Measurements from ENCODE around the gene RAD51AP2.
"Not testable (repeated sequence)": the region's sequence is repeated elsewhere in the genome, so short reads cannot be mapped to it uniquely, and the experiment has no call there.

Gene RAD51AP2

DNA sequence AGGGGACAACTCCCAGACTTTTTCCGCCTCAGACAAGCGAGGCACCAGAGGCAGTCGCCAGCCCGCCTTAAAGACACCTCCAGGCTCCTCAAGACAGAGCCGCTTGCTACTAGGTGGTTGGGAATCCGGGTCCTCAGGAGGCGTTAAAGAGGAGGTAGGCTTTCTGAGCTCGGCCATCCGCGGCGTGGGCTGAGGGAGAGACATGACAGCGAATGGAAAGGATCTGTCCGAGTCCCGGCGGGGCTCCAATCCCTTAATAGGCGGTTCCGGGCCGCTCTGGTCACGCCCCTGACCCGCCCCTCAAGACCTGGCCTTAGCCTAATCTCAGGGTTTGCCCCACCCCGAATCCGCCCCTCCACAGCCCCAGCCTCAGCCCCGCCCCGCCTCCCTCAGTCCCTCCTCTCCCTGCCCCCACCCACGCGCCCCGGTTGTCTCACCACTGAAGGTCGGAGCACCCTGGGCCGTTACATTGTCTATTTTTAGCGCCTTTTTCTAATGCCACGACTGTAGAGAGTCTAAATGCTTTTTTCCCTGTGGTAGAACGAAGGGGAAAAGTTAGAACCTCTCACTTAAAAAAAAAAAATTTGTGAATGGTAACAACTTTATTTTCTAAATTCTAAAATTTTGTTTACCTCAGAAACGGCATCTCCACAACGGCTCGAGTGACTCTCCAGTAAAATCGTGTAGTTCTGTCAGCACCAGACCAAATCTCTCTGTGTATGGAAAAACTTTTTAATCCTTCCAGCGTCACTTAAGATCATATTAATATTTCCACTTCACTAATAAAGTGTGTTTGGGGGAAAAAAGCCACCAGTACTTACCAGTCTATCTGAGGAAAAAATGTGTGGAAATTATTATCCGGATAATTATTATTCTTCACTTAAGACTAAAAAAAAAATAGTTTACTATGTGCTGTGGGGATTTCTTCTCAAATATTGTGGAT lies at the start of gene RAD51AP2:
Gene RAD51AP2 (minus strand): TSS at position 229 of the 943 bp plus-strand sequence. CDS start 25 bp downstream, at position 204.
- Histone ChIP-seq H3K4me3 (peak within 1 kb of the TSS; percentile 64), H3K4me1 (peaks cover 6% of the 10 kb centered on the region), H3K9ac (peak within 1 kb of the TSS; percentile 77), H3K27ac (peak within 1 kb of the TSS; percentile 44; the same call in 1 of the 2 replicates), H3K4me2 (peak within 1 kb of the TSS; percentile 78), H3K9me3 (no peaks in the 10 kb centered on the region), H4K20me1 (no peaks in the 10 kb centered on the region), H3K27me3 (no peaks in the 10 kb centered on the region), H3K36me3 (no peaks in the 10 kb centered on the region)
- no peak for TF ChIP-seq Cebpa-rat (IDR thresholded peaks at IDR 0.05)

DNA sequence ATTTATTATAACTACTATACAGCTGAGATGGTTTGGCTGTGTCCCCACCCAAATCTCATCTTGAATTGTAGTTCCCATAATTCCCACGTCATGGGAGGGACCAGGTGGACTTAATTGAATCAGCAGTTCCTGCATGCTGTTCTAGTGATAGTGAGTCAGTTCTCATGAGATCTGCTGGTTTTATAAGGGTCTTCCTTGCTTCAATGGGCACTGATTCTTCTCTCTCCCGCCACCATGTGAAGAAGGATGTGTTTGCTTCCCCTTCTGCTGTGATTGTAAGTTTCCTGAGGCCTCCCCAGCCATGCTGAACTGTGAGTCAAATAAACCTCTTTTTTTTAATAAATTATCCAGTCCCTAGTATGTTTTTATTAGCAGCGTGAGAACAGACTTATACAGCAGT lies 47.5 kb upstream of the RAD51AP2 start:
- not testable (repeated sequence) for H3K9me3 ChIP-seq, H3K36me3 ChIP-seq, H4K20me1 ChIP-seq, H3K27ac ChIP-seq, H3K4me2 ChIP-seq, H3K9ac ChIP-seq, H3K27me3 ChIP-seq, H3K4me3 ChIP-seq, H3K4me1 ChIP-seq

DNA sequence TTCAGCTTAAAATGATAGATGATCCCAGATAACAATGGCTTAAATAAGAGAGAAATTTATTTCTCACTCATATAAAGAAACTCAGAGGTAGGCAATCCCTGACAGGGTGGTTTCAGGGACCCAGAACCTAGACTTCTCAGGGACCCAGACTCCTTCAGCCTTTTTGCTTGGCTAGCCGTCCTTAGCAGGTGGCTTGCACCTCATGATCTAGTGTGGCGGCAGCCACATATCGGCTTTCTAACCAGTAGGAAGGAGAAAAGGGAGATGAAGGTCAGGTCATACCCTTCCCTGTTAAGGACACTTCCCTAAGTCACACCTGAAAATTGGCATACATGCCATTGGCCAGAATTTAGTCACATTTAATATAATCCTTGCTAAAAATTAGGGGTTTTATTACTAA lies 40.6 kb upstream of the RAD51AP2 start:
- H3K4me1 ChIP-seq: peaks cover 7% of the 10 kb centered on the region
- no peak overlapping the region for H3K27ac ChIP-seq
- no peaks in the 10 kb centered on the region for H4K20me1 ChIP-seq
- H3K27me3 ChIP-seq: no peaks in the 10 kb centered on the region
- no peak overlapping the region for H3K4me3 ChIP-seq
- no peak overlapping the region for H3K9ac ChIP-seq
- no peak for TF ChIP-seq Cebpa-rat (IDR thresholded peaks at IDR 0.05)
- no peaks in the 10 kb centered on the region for H3K36me3 ChIP-seq
- no peak overlapping the region for H3K4me2 ChIP-seq
- no peaks in the 10 kb centered on the region for H3K9me3 ChIP-seq

DNA sequence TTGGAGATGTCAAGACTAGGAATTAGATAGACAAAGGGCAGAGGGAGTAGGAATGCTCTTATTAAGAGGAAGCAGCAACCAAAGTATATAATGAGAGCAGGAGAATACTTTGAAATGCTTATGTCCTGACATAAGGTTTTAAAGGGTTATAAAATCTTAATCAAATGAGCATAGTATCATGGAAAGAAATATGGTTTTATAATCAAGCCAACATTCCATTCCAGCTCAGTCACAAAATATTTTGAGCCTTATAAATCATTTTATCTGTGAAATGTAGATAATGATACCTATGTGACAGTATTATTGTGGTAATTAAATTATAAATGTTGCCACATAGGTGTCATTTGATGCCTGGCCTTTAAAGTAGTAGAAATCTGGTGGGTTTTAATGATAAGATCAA lies 39.8 kb upstream of the RAD51AP2 start:
- TF ChIP-seq Cebpa-rat (IDR thresholded peaks at IDR 0.05): no peak
- H3K4me2 ChIP-seq: no peak overlapping the region
- H4K20me1 ChIP-seq: no peaks in the 10 kb centered on the region
- H3K9me3 ChIP-seq: no peaks in the 10 kb centered on the region
- no peak overlapping the region for H3K4me3 ChIP-seq
- H3K9ac ChIP-seq: no peak overlapping the region
- H3K27ac ChIP-seq: no peak overlapping the region
- H3K4me1 ChIP-seq: peaks cover 7% of the 10 kb centered on the region
- H3K27me3 ChIP-seq: no peaks in the 10 kb centered on the region
- H3K36me3 ChIP-seq: no peaks in the 10 kb centered on the region

DNA sequence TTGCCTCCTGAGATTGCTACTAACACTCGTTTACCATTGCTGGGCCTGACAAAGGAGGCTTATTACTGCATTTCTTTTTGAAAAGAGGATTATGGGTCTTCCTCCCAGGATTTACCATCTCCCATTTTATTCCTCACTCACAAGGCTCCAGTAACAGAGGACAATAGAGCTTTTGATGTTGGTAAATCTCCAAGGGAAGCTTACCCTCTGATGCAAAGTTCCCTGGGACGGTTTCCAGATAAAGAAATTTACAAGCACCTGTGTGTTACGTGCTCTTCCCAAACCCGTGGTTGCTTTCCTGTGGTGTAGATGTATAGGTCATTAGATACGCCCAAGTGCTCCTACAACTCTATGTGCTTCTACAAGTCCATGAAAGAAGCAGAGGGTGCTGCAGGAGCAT lies 39.4 kb upstream of the RAD51AP2 start:
- Histone ChIP-seq H3K9me3 (no peaks in the 10 kb centered on the region), H3K27me3 (no peaks in the 10 kb centered on the region), H3K4me3 (no peak overlapping the region), H4K20me1 (no peaks in the 10 kb centered on the region), H3K9ac (no peak overlapping the region), H3K4me2 (no peak overlapping the region), H3K27ac (no peak overlapping the region), H3K4me1 (peaks cover 2% of the 10 kb centered on the region), H3K36me3 (no peaks in the 10 kb centered on the region)
- TF ChIP-seq Cebpa-rat (IDR thresholded peaks at IDR 0.05): no peak

DNA sequence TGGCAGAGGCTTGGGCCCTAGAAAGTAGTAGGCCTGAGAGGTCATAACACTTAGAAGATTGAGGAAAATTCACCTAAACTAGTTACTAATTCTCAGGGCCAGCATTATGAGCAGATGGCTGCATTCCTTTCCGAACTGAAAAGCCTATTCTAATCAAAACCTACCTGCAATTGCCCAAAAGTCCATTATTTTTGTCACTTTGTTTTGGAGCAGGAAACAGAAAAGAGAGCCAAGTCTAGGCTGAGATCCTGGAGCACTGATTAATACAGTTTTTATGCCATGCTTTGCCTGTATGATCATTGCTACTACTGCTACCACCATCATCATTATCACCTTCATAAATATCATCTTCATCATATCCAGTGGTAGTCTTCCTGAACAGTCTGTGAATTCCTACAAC lies 36.9 kb upstream of the RAD51AP2 start:
- Histone ChIP-seq H3K4me2 (no peak overlapping the region), H3K9ac (no peak overlapping the region), H4K20me1 (no peaks in the 10 kb centered on the region), H3K36me3 (no peaks in the 10 kb centered on the region), H3K4me3 (no peak overlapping the region), H3K4me1 (no peaks in the 10 kb centered on the region), H3K9me3 (no peaks in the 10 kb centered on the region), H3K27ac (no peak overlapping the region), H3K27me3 (no peaks in the 10 kb centered on the region)
- no peak for TF ChIP-seq Cebpa-rat (IDR thresholded peaks at IDR 0.05)

DNA sequence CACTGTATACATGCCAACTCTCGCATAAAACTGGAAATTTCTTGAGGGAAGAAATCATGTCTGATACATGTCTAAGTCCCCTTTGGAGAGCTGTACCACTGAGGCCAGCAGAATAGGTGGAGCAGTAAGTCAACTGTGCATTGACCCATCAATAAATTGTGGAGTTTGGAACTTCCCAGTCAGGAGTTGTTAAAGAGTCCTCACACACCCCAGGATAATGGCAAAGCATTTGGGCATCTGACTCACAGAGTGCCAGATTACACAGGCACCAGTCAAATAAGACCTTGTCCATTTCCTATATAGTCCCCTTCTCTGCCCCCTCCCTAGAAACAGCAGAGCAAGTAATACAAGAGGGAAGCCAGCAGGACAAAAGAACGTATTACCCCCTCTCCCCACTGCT lies 32.7 kb upstream of the RAD51AP2 start:
- Histone ChIP-seq H3K4me1 (no peaks in the 10 kb centered on the region), H3K4me3 (no peak overlapping the region), H3K4me2 (no peak overlapping the region), H3K27me3 (no peaks in the 10 kb centered on the region), H4K20me1 (no peaks in the 10 kb centered on the region), H3K27ac (no peak overlapping the region), H3K36me3 (no peaks in the 10 kb centered on the region), H3K9ac (no peak overlapping the region), H3K9me3 (no peaks in the 10 kb centered on the region)
- TF ChIP-seq Cebpa-rat (IDR thresholded peaks at IDR 0.05): no peak

DNA sequence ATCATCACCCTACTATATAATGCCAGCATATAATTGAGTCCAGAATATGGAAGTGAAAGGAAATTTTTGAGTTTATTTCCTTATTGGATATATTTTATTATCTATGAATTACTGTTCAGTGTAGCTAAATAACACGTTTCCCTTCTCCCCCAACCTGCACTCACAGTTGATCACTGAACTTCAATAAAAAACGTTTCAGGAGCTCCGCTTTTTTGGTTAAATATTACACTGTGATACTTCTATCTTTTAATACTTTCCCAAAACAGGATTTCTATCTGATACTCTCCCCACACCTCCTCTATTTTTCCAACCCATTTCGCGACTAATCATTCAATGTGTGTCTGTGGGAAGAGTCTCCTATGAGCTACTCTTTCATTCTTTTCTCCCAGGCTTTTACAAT lies 29.5 kb upstream of the RAD51AP2 start:
- H3K9ac ChIP-seq: no peak overlapping the region
- H3K4me1 ChIP-seq: no peaks in the 10 kb centered on the region
- H3K4me3 ChIP-seq: no peak overlapping the region
- no peaks in the 10 kb centered on the region for H3K27me3 ChIP-seq
- H4K20me1 ChIP-seq: no peaks in the 10 kb centered on the region
- H3K27ac ChIP-seq: no peak overlapping the region
- H3K9me3 ChIP-seq: no peaks in the 10 kb centered on the region
- no peak overlapping the region for H3K4me2 ChIP-seq
- H3K36me3 ChIP-seq: no peaks in the 10 kb centered on the region
- no peak for TF ChIP-seq Cebpa-rat (IDR thresholded peaks at IDR 0.05)

DNA sequence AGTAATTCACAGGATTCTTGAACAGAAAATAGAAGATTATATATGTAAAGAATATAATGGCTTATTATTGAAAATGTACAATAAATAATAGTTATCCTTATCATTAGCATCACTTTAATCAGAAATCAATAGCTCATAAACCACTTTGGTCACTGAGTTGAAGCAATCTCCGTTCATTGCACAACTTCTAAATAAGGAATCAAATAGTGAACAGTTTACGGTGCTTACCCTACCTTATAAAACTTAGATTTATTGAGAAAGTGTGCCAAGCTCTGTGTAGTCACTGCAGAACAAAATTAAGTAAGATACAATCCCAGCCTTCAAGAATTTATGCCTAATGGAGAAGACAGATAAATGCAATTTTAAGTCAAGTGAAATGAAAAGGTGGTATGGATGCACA lies 29.0 kb upstream of the RAD51AP2 start:
- H3K27me3 ChIP-seq: no peaks in the 10 kb centered on the region
- no peak overlapping the region for H3K27ac ChIP-seq
- H3K4me2 ChIP-seq: no peak overlapping the region
- no peaks in the 10 kb centered on the region for H4K20me1 ChIP-seq
- no peaks in the 10 kb centered on the region for H3K4me1 ChIP-seq
- H3K9ac ChIP-seq: no peak overlapping the region
- TF ChIP-seq Cebpa-rat (IDR thresholded peaks at IDR 0.05): no peak
- H3K36me3 ChIP-seq: no peaks in the 10 kb centered on the region
- no peak overlapping the region for H3K4me3 ChIP-seq
- no peaks in the 10 kb centered on the region for H3K9me3 ChIP-seq

DNA sequence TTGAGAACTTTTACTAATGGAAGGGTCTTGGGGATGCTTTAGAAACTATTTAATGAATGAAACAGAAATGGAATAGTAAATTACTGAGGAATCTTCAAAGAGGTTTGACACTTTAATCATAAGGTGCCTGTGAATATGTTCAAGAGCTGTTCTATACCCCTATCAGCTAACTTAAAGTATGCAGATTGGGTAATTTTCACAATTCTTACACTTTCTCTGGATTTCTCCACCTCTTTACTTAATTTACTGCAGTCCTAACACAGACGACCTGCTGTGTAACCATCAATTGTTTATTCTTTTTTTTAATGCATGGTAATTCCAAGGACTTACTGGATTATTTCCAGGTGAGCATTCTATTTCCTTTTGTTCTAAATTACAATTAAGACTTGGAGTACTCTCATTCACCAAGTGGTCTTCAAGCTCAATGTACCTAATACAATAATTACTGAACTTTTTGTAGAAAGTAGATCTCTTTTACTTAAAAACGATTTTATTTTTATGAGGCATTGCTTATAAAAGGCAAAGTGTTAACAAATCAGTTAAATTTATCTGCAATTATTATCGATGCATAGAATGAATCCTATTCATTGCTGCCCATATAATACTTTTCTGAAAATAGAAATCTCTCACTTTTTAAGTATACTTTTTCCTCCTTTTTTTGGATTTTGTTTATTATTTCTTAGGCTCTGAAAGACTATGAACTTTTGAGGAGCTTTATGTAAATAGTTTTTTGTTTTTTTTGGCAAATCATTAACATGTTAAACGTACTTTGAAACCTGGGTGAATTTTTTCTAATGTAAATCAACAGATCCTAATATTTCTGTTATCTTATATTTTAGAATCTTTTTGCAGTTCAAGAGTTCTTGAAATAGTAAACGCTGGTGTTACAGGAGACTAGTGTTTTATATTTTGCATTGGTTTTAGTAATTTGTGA lies 27.7 kb upstream of the RAD51AP2 start:
- TF ChIP-seq Cebpa-rat (IDR thresholded peaks at IDR 0.05): no peak
- Histone ChIP-seq H3K4me1 (no peaks in the 10 kb centered on the region), H3K9me3 (no peaks in the 10 kb centered on the region), H3K27me3 (no peaks in the 10 kb centered on the region), H3K4me3 (no peak overlapping the region), H3K4me2 (no peak overlapping the region), H3K36me3 (no peaks in the 10 kb centered on the region), H3K27ac (no peak overlapping the region), H3K9ac (no peak overlapping the region), H4K20me1 (no peaks in the 10 kb centered on the region)

All from BLaER1 (cell line).